ENCODE results near the gene IQCK.
A peak's percentile ranks its signal among the peaks of the same experiment; 100 is the strongest.

Gene IQCK

GRCh38 chr16:19717314-19717713 lies 757 bp upstream of the IQCK start:
- DNase-seq (ENCODE audit: low spot score) = peak; percentile 28

- DNase-seq (ENCODE audit: low spot score) = no peak
Measured at GRCh38 chr16:19718624-19718965, 524 bp downstream of the IQCK start.

GRCh38 chr16:19722269-19722952 lies 4.3 kb downstream of the IQCK start:
- DNase-seq (ENCODE audit: low spot score) = no peak

- DNase-seq (ENCODE audit: low spot score) = no peak
Measured at GRCh38 chr16:19722981-19723380, 4.9 kb downstream of the IQCK start.

GRCh38 chr16:19728636-19728965 lies 10.5 kb downstream of the IQCK start:
- DNase-seq (ENCODE audit: low spot score) = no peak

GRCh38 chr16:19733551-19733950 lies 15.5 kb downstream of the IQCK start:
- no peak for DNase-seq (ENCODE audit: low spot score)

- DNase-seq (ENCODE audit: low spot score) = no peak
Measured at GRCh38 chr16:19735074-19735867, 17.2 kb downstream of the IQCK start.

GRCh38 chr16:19737306-19738038 lies 19.4 kb downstream of the IQCK start:
- DNase-seq (ENCODE audit: low spot score) = no peak

- no peak for DNase-seq (ENCODE audit: low spot score)
Measured at GRCh38 chr16:19741354-19741753, 23.3 kb downstream of the IQCK start.

- no peak for DNase-seq (ENCODE audit: low spot score)
Measured at GRCh38 chr16:19743816-19744159, 25.7 kb downstream of the IQCK start.

- DNase-seq (ENCODE audit: low spot score) = no peak
Measured at GRCh38 chr16:19744670-19745069, 26.6 kb downstream of the IQCK start.

GRCh38 chr16:19745286-19746010 lies 27.4 kb downstream of the IQCK start:
- DNase-seq (ENCODE audit: low spot score) = no peak

GRCh38 chr16:19746561-19746960 lies 28.5 kb downstream of the IQCK start:
- DNase-seq (ENCODE audit: low spot score) = no peak

- DNase-seq (ENCODE audit: low spot score) = peak; percentile 54
Measured at GRCh38 chr16:19748389-19749168, 30.5 kb downstream of the IQCK start.

GRCh38 chr16:19749571-19750080 lies 31.6 kb downstream of the IQCK start:
- DNase-seq (ENCODE audit: low spot score) = no peak

- DNase-seq (ENCODE audit: low spot score) = no peak
Measured at GRCh38 chr16:19751478-19752385, 33.7 kb downstream of the IQCK start.

- no peak for DNase-seq (ENCODE audit: low spot score)
Measured at GRCh38 chr16:19753815-19754643, 36.0 kb downstream of the IQCK start.

- no peak for DNase-seq (ENCODE audit: low spot score)
Measured at GRCh38 chr16:19754644-19755036, 36.6 kb downstream of the IQCK start.

- DNase-seq (ENCODE audit: low spot score) = no peak
Measured at GRCh38 chr16:19755268-19755667, 37.2 kb downstream of the IQCK start.
